SK-N-SH (cell line): ENCODE results near the gene PROP1. TPM values are rescaled to one million over a fixed set of nuclear protein-coding genes. Genes with fewer than 3 reads are reported as not detected.
"Not testable (repeated sequence)": the region's sequence is repeated elsewhere in the genome, so short reads cannot be mapped to it uniquely, and the experiment has no call there.

Source experiments
- CTCF ChIA-PET: fragments of 300-600, 350-600 bp; formaldehyde crosslinking; extraction: SDS; loops from one replicate; lab custom pipeline; 2021; lab: Yijun Ruan, JAX
- POLR2A ChIA-PET: fragments of 350-600 bp; sonication (Branson Sonifier 250); formaldehyde crosslinking; extraction: SDS; loops from one replicate; lab custom pipeline; 2020; ENCODE audit warnings: antibody characterized with exemption, inconsistent platforms; lab: Yijun Ruan, JAX
- DNase-seq: peaks from one replicate; pipeline ENCODE4 v3.0.0; 2012
- H2AFZ ChIP-seq: fragments of 200-600 bp; sonication (generic); 2 replicates; pipeline ENCODE4 v1.8.1; 2016; ENCODE audit warnings: antibody characterized with exemption, mild to moderate bottlenecking, low read depth
- H3F3A ChIP-seq: fragments of 200-600 bp; sonication (generic); replicated peaks from 2 replicates; pipeline ENCODE3; 2016; ENCODE audit warnings: antibody characterized with exemption, mild to moderate bottlenecking; ENCODE audit not compliant: insufficient read depth
- H3K27ac ChIP-seq, 2 experiments: fragments of 200-500 bp in 1 of 2; fragments of 200-600 bp in 1 of 2; sonication (Bioruptor generic) in 1 of 2; sonication (generic), shearing (Covaris generic) in 1 of 2; 2 replicates each; pipeline versions ENCODE4 v1.5.1 to v1.6.1; 2014 to 2016; ENCODE audit warnings: low read depth in 2 of 2, inconsistent platforms in 1 of 2, low read length in 1 of 2, mild to moderate bottlenecking in 1 of 2, mixed read lengths in 1 of 2
- H3K27me3 ChIP-seq: fragments of 200-600 bp; sonication (generic), shearing (Covaris generic); 2 replicates; pipeline ENCODE4 v1.6.1; 2016; ENCODE audit warnings: mixed run types; ENCODE audit not compliant: insufficient read depth
- H3K36me3 ChIP-seq, 2 experiments: fragments of 200-500 bp in 1 of 2; fragments of 200-600 bp in 1 of 2; sonication (Bioruptor generic) in 1 of 2; sonication (generic) in 1 of 2; replicated peaks in 1 of 2; 2 replicates each; pipeline versions ENCODE3 to v1.5.1; 2014 to 2016; ENCODE audit warnings: low read length in 1 of 2, mild to moderate bottlenecking in 1 of 2; ENCODE audit not compliant: insufficient read depth in 2 of 2, control insufficient read depth in 1 of 2
- H3K4me1 ChIP-seq, 2 experiments: fragments of 200-500 bp in 1 of 2; fragments of 200-600 bp in 1 of 2; sonication (Bioruptor generic) in 1 of 2; sonication (generic), shearing (Covaris generic) in 1 of 2; 2 replicates each; pipeline versions ENCODE4 v1.5.1 to v1.6.1; 2014 to 2016; ENCODE audit warnings: low read depth in 1 of 2, low read length in 1 of 2, mixed run types in 1 of 2; ENCODE audit not compliant: insufficient read depth in 2 of 2, control insufficient read depth in 1 of 2
- H3K4me2 ChIP-seq: fragments of 200-600 bp; sonication (generic), shearing (Covaris generic); 2 replicates; pipeline ENCODE4 v1.6.1; 2017; ENCODE audit warnings: mixed run types
- H3K4me3 ChIP-seq, 2 experiments: fragments of 200-500 bp in 1 of 2; fragments of 200-600 bp in 1 of 2; sonication (Bioruptor generic) in 1 of 2; sonication (generic), shearing (Covaris generic) in 1 of 2; 2 replicates each; pipeline versions ENCODE4 v1.5.1 to v1.8.1; 2014 to 2016; ENCODE audit warnings: low read depth in 2 of 2, inconsistent platforms in 1 of 2, low read length in 1 of 2, mild to moderate bottlenecking in 1 of 2, mixed read lengths in 1 of 2, moderate library complexity in 1 of 2
- H3K79me2 ChIP-seq: fragments of 200-600 bp; sonication (generic); 2 replicates; pipeline ENCODE4 v1.8.1; 2017; ENCODE audit warnings: mild to moderate bottlenecking; ENCODE audit not compliant: insufficient read depth
- H3K9ac ChIP-seq: fragments of 200-600 bp; sonication (generic); 2 replicates; pipeline ENCODE4 v1.6.1; 2017; ENCODE audit warnings: mixed run types
- H3K9me2 ChIP-seq: fragments of 200-600 bp; sonication (generic); 2 replicates; pipeline ENCODE4 v1.6.1; 2017; ENCODE audit warnings: mixed run types
- H3K9me3 ChIP-seq: fragments of 200-600 bp; sonication (generic); 2 replicates; pipeline ENCODE4 v1.6.1; 2017; ENCODE audit warnings: mixed run types, mild to moderate bottlenecking, moderate library complexity
- H4K20me1 ChIP-seq: fragments of 200-600 bp; sonication (generic); 2 replicates; pipeline ENCODE4 v1.6.1; 2017; ENCODE audit warnings: mild to moderate bottlenecking, mixed run types; ENCODE audit not compliant: insufficient read depth
- EP300 ChIP-seq, 2 experiments: IDR thresholded peaks; 2 replicates each; pipeline versions ENCODE4 v1.4.0 to v1.6.1; 2012; ENCODE audit warnings: borderline replicate concordance in 1 of 2, low read depth in 1 of 2, low read length in 1 of 2
- FOSL2 ChIP-seq: IDR thresholded peaks from 2 replicates; pipeline ENCODE4 v1.4.0; 2012; ENCODE audit warnings: low read depth, mild to moderate bottlenecking, moderate library complexity, borderline replicate concordance
- FOXJ3 ChIP-seq: sonication (generic); formaldehyde crosslinking; IDR thresholded peaks from 2 replicates; pipeline ENCODE4 v1.5.1; 2020; ENCODE audit warnings: mild to moderate bottlenecking, missing genetic modification reagents
- GABPA ChIP-seq: IDR thresholded peaks from 2 replicates; pipeline ENCODE4 v1.4.0; 2012; ENCODE audit warnings: low read depth, mild to moderate bottlenecking
- MEF2A ChIP-seq: IDR thresholded peaks from 2 replicates; pipeline ENCODE4 v1.4.0; 2012; ENCODE audit warnings: low read depth, borderline replicate concordance
- RCOR1 ChIP-seq: fragments of 150-350 bp; IDR thresholded peaks from 2 replicates; pipeline ENCODE4 v1.6.1; 2017; ENCODE audit warnings: antibody characterized with exemption, low read length
- SIN3A ChIP-seq: IDR thresholded peaks from 2 replicates; pipeline ENCODE4 v1.6.1; 2012; ENCODE audit warnings: low read depth, mild to moderate bottlenecking, low read length, moderate library complexity, borderline replicate concordance
- SMC3 ChIP-seq: IDR thresholded peaks from 2 replicates; pipeline ENCODE4 v1.6.1; 2012; ENCODE audit warnings: low read depth, low read length, improper control_type of control experiment
- TAF1 ChIP-seq: IDR thresholded peaks from 2 replicates; pipeline ENCODE4 v1.6.1; 2012; ENCODE audit warnings: low read depth, mild to moderate bottlenecking, low read length, moderate library complexity, borderline replicate concordance
- WGBS: methylation state at CpG from one replicate; pipeline ENCODE4 v1.1.6; 2017; ENCODE audit warnings: low lambda C conversion rate; 5-methylcytosine and 5-hydroxymethylcytosine counted together
- polyA plus RNA-seq, 3 experiments: library from polyadenylated mRNA; depleted of rRNA; stranded (reverse); fragments of >200 nt; gene quantifications; 2 replicates each; pipeline ENCODE4 v1.2.3, GENCODE V29; 2012
- TF ChIP-seq, protein P1 (sequence below): fragments of 150-350 bp; IDR thresholded peaks from 2 replicates; pipeline ENCODE4 v1.6.1; 2017; ENCODE audit warnings: antibody characterized with exemption, low read length, low read depth, borderline replicate concordance
- TF ChIP-seq, protein P2 (sequence below): IDR thresholded peaks from 2 replicates; pipeline ENCODE4 v1.6.1; 2012; ENCODE audit warnings: mild to moderate bottlenecking, low read depth, low read length, moderate library complexity

PROP1 gene
- polyA plus RNA-seq, 1 of the 3 experiments (the other 2 are of a cell fraction), result not detected

GRCh38 chr5:178006536-178007231 lies 10.6 kb upstream of the PROP1 start:
- H3K4me2 ChIP-seq, H3K36me3 ChIP-seq, H4K20me1 ChIP-seq, H3K79me2 ChIP-seq, H3K9ac ChIP-seq, POLR2A ChIA-PET, H3K4me3 ChIP-seq, CTCF ChIA-PET, H3K4me1 ChIP-seq, H3F3A ChIP-seq, H3K9me3 ChIP-seq, H3K9me2 ChIP-seq, H3K27ac ChIP-seq, H3K27me3 ChIP-seq, DNase-seq, H2AFZ ChIP-seq: not testable (repeated sequence)
- WGBS, result 90% methylated on average over 15 of the region's 59 CpGs

DNA sequence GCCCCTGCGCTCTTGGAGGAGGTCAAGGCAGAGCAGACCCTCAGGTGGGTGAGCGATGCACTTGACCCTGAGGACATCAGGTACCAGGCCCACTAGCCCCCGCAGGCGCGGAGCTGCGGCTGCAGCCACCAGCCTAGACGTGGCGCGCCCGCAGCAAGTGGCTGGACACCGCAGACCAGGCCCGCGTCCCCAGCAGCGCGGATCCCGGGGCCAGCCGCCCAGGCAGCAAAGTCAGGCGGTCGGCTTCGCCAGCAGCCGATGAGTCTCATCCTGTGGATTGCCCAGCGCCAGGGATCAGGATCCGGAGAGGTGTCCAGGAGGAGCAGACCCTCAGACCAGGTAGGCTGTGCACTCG lies 10.1 kb upstream of the PROP1 start:
- H3K9me2 ChIP-seq, H3K27ac ChIP-seq, DNase-seq, H3F3A ChIP-seq, H3K9ac ChIP-seq, H3K4me2 ChIP-seq, H4K20me1 ChIP-seq, H3K27me3 ChIP-seq, H3K4me1 ChIP-seq, CTCF ChIA-PET, H2AFZ ChIP-seq, POLR2A ChIA-PET, H3K9me3 ChIP-seq, H3K79me2 ChIP-seq, H3K4me3 ChIP-seq, H3K36me3 ChIP-seq: not testable (repeated sequence)
- no CpG with 5 or more reads among the region's 24 CpGs for WGBS

DNA sequence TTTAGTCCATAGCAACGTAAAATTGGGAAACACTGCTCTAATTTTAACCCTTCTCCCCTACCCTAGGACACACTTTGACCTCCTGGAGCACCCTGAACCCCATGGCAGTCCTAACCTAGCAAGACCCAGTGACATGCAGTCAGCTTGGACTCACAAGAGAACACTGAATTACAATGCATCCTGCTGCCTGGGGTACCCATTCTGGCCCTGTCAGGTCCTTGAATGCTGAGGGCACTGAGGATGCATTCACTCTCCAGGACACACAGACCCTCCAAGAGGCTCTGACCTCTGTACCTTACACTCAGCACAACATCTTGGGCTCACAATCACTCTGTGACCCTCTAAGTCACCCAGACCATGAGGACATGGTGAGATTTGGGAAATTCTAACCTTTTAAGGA lies 1.8 kb upstream of the PROP1 start:
- WGBS, result 0% methylated on average over 1 of the region's 1 CpG
- H2AFZ ChIP-seq, result no peak overlapping the region
- H3K27me3 ChIP-seq, result peaks cover 24% of the 10 kb centered on the region
- POLR2A ChIA-PET, result no interaction called here
- H3K9me3 ChIP-seq, result no peaks in the 10 kb centered on the region
- H3K4me3 ChIP-seq, result no peak overlapping the region
- TF ChIP-seq GABPA, result no peak
- no peak for TF ChIP-seq MEF2A
- no peak for TF ChIP-seq RCOR1
- TF ChIP-seq, protein P1, sequence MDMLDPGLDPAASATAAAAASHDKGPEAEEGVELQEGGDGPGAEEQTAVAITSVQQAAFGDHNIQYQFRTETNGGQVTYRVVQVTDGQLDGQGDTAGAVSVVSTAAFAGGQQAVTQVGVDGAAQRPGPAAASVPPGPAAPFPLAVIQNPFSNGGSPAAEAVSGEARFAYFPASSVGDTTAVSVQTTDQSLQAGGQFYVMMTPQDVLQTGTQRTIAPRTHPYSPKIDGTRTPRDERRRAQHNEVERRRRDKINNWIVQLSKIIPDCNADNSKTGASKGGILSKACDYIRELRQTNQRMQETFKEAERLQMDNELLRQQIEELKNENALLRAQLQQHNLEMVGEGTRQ, result no peak
- TF ChIP-seq EP300 (IDR thresholded peaks at IDR 0.05; ENCODE audit: borderline replicate concordance in 1 of 2, low read depth in 1 of 2, low read length in 1 of 2), result no peak
- TF ChIP-seq FOSL2, result no peak
- no peak for TF ChIP-seq TAF1
- TF ChIP-seq FOXJ3 (CRISPR knock-in tag), result no peak
- TF ChIP-seq SMC3, result no peak
- no peak for TF ChIP-seq SIN3A
- TF ChIP-seq, protein P2, sequence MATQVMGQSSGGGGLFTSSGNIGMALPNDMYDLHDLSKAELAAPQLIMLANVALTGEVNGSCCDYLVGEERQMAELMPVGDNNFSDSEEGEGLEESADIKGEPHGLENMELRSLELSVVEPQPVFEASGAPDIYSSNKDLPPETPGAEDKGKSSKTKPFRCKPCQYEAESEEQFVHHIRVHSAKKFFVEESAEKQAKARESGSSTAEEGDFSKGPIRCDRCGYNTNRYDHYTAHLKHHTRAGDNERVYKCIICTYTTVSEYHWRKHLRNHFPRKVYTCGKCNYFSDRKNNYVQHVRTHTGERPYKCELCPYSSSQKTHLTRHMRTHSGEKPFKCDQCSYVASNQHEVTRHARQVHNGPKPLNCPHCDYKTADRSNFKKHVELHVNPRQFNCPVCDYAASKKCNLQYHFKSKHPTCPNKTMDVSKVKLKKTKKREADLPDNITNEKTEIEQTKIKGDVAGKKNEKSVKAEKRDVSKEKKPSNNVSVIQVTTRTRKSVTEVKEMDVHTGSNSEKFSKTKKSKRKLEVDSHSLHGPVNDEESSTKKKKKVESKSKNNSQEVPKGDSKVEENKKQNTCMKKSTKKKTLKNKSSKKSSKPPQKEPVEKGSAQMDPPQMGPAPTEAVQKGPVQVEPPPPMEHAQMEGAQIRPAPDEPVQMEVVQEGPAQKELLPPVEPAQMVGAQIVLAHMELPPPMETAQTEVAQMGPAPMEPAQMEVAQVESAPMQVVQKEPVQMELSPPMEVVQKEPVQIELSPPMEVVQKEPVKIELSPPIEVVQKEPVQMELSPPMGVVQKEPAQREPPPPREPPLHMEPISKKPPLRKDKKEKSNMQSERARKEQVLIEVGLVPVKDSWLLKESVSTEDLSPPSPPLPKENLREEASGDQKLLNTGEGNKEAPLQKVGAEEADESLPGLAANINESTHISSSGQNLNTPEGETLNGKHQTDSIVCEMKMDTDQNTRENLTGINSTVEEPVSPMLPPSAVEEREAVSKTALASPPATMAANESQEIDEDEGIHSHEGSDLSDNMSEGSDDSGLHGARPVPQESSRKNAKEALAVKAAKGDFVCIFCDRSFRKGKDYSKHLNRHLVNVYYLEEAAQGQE, result no peak
- CTCF ChIA-PET, result no interaction called here
- no peaks in the 10 kb centered on the region for H3F3A ChIP-seq
- H3K36me3 ChIP-seq, result no peaks in the 10 kb centered on the region
- no peaks in the 10 kb centered on the region for H3K4me1 ChIP-seq
- no peak for DNase-seq
- no peak overlapping the region for H3K27ac ChIP-seq
- no peak overlapping the region for H3K4me2 ChIP-seq
- H3K9ac ChIP-seq, result no peak overlapping the region
- H3K79me2 ChIP-seq, result no peaks in the 10 kb centered on the region
- H4K20me1 ChIP-seq, result no peaks in the 10 kb centered on the region
- no peaks in the 10 kb centered on the region for H3K9me2 ChIP-seq
